OCI-LY1 (cell line): ENCODE measurements around the gene TFB2M.

ENCODE experiments used
- CTCF ChIP-seq: fragments of 200-600 bp; sonication (generic), shearing (Covaris generic); IDR thresholded peaks from 2 replicates; pipeline ENCODE4 v1.5.1; 2017; ENCODE audit warnings: mild to moderate bottlenecking, antibody characterized with exemption, low read length, moderate library complexity, mixed read lengths
- EZH2 ChIP-seq: fragments of 200-600 bp; sonication (generic), shearing (Covaris generic); IDR thresholded peaks from 2 replicates; pipeline ENCODE4 v1.8.0; 2017; ENCODE audit warnings: borderline replicate concordance, mixed run types, mild to moderate bottlenecking, antibody characterized with exemption, low read length, moderate library complexity, mixed read lengths

DNA sequence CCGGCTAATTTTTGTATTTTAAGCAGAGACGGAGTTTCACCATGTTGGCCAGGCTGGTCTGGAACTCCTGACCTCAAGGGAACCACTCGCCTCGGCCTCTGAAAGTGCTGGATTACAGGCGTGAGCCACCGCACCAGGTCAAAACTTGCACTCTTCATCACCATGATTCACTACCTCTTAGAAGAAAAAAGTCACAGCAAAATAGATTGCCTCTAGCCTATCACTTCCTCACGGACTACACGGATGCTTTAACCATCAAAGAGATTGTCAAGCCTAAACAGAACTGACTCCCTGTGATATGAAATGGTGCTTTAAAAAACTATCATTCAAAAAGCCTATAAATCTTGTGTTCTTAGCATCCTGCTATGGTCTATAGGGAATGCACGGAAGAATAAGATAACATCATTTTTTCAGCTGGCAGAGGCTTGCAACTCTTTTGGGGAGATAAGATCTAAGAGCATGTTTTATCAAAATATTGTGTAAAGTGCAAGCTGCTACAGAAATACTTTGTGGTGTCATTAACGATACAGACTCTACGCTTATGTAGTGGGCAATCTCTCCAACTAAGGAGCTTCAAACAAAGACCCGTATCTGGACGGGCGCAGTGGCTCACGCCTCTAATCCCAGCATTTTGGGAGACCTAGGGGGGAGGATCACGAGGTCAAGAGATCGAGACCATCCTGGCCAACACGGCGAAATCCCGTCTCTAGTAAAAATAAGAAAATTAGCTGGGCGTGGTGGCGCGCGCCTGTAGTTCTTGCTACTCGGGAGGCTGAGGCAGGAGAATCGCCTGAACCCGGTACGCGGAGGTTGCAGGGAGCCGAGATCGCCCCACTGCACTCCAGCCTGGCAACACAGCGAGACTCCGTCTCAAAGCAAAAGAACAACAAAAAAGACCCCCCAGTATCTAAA lies 966 bp downstream of the TFB2M start:
- TF ChIP-seq CTCF, result no peak
- no peak for TF ChIP-seq EZH2
